VCaP (cell line): ENCODE results near the gene CYP3A4.
"Not testable (repeated sequence)": the region's sequence is repeated elsewhere in the genome, so short reads cannot be mapped to it uniquely, and the experiment has no call there.

Source experiments
- H3K27ac ChIP-seq: fragments of 450-650 bp; 2 replicates; pipeline ENCODE4 v1.5.1; 2017
- TF ChIP-seq, protein P1 (sequence below): fragments of 450-650 bp; conservative IDR thresholded peaks from 2 replicates; pipeline ENCODE4 v1.5.1; 2017; ENCODE audit warnings: mild to moderate bottlenecking, moderate library complexity

Gene CYP3A4

DNA sequence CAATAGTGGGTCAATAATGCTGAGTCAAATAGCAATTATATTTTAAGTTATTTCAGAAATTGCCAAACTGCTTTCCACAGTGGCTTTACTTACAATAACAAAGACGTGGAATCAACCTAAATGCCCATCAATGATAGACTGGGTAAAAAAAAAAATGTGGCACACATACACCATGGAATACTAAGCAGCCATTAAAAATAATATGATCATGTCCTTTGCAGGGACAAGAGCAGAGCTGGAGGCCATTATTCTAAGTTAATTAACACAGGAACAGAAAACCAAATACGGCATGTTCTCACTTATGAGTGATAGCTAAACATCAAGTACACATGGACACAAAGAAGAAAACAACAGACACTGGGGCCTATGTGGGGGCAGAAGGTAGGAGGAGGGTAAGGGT, 15.0 kb upstream of the CYP3A4 start:
- H3K27ac ChIP-seq = no peak overlapping the region
- TF ChIP-seq, protein P1, sequence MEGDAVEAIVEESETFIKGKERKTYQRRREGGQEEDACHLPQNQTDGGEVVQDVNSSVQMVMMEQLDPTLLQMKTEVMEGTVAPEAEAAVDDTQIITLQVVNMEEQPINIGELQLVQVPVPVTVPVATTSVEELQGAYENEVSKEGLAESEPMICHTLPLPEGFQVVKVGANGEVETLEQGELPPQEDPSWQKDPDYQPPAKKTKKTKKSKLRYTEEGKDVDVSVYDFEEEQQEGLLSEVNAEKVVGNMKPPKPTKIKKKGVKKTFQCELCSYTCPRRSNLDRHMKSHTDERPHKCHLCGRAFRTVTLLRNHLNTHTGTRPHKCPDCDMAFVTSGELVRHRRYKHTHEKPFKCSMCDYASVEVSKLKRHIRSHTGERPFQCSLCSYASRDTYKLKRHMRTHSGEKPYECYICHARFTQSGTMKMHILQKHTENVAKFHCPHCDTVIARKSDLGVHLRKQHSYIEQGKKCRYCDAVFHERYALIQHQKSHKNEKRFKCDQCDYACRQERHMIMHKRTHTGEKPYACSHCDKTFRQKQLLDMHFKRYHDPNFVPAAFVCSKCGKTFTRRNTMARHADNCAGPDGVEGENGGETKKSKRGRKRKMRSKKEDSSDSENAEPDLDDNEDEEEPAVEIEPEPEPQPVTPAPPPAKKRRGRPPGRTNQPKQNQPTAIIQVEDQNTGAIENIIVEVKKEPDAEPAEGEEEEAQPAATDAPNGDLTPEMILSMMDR = no peak

DNA sequence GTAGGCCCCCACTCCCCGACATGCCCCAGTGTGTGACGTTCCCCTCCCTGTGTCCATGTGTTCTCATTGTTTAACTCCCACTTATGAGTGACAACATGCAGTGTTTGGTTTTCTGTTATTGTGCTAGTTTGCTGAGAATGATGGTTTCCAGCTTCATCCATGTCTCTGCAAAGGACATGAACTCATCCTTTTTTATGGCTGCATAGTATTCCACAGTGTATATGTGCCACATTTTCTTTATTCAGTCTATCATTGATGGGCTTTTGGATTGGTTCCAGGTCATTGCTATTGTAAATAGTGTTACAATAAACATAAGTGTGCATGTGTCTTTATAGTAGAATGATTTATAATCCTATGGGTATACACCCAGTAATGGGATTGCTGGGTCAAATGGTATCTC, 11.9 kb upstream of the CYP3A4 start:
- H3K27ac ChIP-seq = not testable (repeated sequence)

DNA sequence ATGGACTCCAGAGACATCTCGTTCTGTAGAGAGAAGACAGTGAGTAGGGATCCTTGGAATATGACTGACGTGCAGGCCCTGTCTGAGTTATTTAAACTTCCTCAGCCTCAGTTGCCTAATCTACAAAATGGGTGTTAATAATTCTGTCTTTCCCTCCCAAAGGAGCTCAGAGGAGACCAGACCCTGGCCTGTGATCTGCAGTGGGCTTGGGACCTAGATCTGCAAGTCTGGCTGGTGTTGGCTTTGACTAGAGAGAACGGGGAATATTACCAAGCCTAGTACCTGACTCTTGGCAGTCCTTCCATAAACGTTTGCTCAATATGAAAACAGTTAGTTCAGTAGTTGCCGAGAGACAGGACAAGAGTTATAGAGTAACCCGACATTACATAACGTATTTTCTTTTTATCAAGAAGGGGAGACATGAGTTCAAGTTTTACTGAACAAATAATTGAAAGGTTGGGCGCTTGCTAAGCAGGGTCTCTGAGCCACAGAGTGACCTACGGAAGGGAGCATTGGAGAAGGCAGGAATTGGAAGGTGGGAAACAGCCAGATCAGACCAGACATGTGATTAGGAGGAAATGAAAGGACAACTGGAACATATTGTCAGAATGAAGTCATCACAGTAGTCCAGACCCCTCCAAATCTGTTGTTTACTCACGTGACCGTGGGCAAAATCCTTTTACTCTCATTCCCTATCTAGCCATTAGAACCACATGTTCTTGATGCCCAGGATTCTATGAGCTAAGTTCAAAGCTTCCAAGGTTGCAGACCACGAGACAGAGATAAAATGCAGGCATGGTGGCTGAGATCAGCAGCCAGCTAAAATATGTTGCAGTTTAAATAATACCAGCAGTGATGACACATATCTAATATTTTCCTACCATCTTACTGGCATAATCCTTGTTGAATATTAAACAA, 10.9 kb upstream of the CYP3A4 start:
- TF ChIP-seq, protein P1 = no peak
- H3K27ac ChIP-seq = no peak overlapping the region

DNA sequence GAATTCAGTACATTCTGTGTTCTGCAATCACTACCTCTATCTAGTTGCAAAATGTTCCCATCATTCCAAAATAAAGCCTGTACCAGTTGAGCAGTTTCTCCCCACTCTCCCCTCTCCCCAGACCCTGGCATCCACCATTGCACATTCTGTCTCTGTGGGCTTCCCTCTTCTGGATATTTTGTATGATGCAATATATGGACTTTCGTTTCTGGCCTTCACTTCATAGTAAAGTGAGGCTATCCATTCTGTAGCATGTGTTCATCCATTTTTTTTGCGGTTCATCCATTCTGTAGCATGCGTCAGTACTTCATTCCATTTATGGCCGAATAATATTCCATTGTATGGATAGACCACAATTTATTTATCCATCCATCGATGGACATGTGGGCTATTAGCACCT, 9.5 kb upstream of the CYP3A4 start:
- H3K27ac ChIP-seq = no peak overlapping the region
- TF ChIP-seq, protein P1 = no peak

DNA sequence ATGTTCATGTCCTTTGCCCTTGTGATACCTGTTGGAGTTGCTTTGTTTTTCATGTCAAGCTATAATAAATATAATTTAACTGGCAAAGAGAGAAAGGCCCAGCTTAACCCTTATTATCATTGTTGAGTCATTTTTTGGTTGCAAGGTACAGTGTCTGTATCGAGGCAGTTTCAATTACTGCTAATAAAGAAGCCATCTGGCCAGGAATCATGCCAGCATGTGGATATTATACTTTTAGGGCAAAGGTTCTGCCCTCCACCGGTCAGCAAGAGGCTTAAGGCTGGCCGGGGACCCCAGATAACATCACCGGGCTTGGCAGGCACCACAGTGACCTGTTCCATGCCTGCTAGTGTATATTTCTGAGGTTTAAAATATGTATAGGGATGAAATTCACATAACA, 9.0 kb upstream of the CYP3A4 start:
- TF ChIP-seq, protein P1 = no peak
- H3K27ac ChIP-seq = no peak overlapping the region

DNA sequence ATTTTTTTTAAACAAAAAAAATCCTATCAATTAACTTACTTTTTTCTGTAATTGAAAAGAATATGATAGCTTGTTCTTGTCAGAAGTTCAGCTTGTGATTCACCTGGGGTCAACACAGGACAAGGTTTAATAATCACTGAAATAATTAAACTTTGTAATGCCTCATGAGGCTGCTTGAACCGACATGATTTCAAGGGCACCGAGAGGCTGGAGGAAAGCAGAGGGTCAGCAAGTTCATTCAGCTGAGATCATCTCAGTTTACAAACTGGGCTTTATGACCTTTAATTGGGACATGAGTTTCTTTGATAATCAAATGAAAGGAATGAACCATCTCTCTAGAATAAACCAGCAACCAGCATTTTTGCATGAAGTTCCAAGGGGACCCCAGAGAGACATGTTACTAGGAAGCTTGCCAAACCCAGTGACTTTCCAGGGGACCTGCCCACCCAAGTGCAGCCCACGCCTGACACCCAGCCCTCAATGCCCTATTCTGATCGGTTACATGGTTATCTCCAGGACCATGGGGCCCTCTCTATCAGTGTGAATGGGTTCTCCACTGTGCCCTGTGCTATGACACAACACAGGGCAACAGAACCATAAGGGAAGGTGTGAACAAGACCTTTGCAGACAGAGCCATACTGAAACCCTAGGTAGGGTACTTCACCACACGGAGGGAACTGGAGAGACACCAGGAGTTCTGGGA, 7.8 kb upstream of the CYP3A4 start:
- H3K27ac ChIP-seq = no peak overlapping the region
- TF ChIP-seq, protein P1 = no peak

DNA sequence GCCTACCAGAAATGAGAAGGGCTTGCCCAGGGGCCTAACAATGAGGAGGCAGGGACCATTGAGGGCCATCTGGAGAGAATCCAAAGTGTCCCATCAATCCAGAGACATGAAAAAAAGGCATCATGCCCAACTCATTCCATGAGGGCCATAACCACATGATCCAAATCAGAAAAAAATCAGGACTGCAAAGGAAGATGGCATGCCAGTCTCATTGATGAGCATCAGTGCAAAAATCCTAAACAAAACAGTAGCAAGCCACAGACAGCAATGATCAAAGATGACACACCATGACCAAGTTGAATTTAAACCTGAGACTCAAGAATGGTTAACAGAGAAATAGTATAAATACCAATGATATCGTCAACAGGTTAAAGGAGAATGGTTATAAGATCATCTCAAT, 7.0 kb upstream of the CYP3A4 start:
- TF ChIP-seq, protein P1 = no peak
- H3K27ac ChIP-seq = no peak overlapping the region

DNA sequence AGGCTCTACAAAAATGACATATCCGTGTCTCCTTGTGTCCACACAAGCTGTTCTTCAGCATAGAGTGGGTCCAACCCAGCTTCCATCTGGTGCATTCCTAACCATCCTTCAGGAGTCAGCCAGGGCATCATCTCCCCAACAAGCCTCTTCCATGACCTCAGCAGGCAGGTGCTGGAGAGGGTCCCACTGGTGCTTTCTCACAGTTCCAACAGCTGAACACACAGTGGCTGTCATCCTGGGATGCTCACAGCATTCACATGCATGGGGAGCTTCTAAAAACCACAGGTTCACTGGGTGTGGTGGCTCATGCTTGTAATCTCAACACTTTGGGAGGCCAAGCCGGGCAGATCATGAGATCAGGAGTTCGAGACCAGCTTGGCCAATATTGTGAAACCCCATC, 6.4 kb upstream of the CYP3A4 start:
- TF ChIP-seq, protein P1 = no peak
- no peak overlapping the region for H3K27ac ChIP-seq
